ENCODE data around the gene CPB2. TPM values are rescaled to one million over a fixed set of nuclear protein-coding genes. Genes with fewer than 3 reads are reported as not detected.

Gene CPB2
- total RNA-seq, 4 donors from 2014 or later = not detected

DNA sequence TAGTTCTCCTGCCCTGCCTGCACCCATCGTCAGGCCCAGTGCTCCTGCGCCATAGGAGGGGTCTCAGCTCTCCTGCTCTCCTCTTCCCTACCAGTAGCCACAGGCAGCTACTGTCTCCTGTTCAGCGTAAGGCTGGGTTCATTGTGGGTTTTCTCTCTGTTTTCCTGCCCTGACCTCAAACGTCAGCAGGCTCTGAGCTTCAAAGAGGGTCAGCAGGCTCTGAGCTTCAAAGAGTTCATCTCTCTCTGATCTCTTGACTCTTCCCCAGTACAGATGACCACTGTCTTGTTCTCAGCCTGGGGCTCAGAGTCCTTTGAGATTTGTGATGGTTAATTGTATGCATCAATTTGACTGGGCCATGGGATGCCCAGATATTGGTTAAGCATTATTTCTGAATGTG is 4.6 kb upstream of the CPB2 start:
- DNase-seq (ENCODE audit: low spot score) = no peak
- no peak for ATAC-seq (ENCODE audit: low FRiP score)
- TF ChIP-seq, protein P1, sequence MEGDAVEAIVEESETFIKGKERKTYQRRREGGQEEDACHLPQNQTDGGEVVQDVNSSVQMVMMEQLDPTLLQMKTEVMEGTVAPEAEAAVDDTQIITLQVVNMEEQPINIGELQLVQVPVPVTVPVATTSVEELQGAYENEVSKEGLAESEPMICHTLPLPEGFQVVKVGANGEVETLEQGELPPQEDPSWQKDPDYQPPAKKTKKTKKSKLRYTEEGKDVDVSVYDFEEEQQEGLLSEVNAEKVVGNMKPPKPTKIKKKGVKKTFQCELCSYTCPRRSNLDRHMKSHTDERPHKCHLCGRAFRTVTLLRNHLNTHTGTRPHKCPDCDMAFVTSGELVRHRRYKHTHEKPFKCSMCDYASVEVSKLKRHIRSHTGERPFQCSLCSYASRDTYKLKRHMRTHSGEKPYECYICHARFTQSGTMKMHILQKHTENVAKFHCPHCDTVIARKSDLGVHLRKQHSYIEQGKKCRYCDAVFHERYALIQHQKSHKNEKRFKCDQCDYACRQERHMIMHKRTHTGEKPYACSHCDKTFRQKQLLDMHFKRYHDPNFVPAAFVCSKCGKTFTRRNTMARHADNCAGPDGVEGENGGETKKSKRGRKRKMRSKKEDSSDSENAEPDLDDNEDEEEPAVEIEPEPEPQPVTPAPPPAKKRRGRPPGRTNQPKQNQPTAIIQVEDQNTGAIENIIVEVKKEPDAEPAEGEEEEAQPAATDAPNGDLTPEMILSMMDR (IDR thresholded peaks at IDR 0.05) = no peak

DNA sequence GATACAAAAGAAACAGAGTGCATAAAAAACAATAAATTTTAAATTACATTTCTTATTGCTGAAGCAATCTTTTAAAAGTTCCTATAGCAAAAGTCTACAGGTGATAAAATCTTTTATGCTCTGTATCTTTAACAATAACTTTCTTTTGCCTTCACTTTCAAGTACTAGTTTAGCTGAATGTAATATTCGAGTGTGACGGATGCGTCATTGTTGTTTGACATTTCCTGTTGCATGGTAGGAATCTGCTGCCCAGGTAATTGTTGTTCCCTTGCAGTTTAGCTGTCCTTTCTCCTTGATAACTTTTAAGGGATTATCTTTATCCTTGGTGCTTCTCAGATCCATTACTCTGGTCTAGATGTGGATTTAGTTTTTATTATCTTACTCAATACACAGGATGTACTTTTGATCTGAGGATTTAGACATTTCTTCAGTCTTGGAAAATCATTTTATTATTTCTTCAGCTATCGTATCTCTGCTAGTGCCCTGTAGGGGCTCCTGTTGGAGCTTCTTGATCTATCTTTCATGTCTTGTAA is 2.1 kb upstream of the CPB2 start:
- TF ChIP-seq, protein P1 (IDR thresholded peaks at IDR 0.05) = no peak

DNA sequence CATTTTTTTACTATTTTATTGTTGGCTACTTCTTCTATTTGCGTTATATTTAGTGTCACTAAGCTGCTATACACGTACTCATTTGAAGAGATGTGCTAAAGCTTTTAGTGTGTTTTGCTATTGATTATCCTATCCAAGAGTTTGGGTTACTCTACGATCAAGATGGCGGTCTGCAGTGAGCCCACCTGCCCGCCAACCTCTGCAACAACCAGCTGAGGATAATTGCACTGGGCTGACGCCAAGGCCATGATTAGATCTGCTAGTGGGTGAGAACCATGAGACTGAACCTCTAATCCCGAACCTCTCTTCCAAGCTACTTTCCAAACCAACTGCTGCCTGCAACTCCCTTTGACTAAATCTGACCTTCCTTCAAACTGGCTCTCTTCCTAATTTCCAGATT is 1.8 kb downstream of the CPB2 start:
- DNase-seq (ENCODE audit: low spot score) (no peak), ATAC-seq (ENCODE audit: low FRiP score) (no peak)
- TF ChIP-seq, protein P1 (IDR thresholded peaks at IDR 0.05) = no peak

More for the DNA sequence above, 2.1 kb upstream of the CPB2 start:
- no peak for DNase-seq (ENCODE audit: low spot score)
- no peak for ATAC-seq (ENCODE audit: low FRiP score)

DNA sequence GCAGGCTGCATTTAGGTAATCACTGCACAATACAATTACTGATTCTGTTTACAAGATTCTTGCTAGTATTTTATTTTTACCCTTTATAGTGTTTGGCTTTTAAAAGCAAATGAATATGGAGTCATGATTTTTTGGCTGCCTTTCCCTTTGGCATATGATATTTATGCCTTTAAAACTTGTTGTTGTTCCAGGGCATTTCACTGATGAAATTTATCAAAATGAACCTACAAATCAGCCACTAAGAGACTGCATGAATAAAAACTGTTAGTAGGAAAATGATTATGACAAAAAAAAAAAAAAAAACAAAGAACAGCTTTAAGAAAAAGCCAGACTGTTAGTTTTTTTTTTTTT is 2.6 kb downstream of the CPB2 start:
- DNase-seq (ENCODE audit: low spot score) (no peak), ATAC-seq (ENCODE audit: low FRiP score) (no peak)
- TF ChIP-seq, protein P1 (IDR thresholded peaks at IDR 0.05) = no peak

DNA sequence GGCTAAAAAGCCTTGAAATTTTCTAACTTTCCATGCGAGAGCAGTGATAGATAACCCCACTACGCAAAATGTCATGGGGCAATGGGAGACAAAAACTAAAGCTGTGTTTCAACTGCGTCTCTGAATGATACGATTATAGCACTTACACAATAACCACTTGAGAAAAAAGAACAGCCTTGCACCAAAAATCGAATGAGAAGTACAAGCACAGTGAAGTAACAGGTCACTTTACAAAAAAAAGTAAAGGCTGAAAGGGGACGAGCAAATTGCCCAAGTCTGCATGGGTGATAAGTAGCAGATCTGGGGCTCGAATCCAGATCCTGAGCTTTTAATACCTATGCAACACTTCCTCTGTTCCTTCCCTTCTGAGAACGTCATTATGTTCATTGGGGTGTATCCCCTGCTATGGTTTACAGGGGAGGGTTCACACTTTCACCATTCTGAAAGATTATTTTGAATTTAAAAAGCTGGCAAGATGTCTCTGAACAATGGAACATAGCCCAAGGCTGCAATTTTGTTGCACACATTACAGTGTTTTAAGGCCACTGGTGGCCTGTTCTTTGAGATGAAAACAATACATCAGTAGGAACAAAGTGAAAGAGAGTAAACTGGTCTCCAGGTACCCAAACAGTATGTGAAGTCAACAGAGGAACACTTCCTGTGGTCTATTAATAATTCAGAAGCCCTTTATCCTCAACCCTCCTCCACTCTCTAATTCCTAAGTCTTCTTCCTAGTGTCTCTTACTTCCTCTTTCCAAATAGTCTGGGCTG is 3.2 kb downstream of the CPB2 start:
- TF ChIP-seq, protein P1 (IDR thresholded peaks at IDR 0.05) = no peak
- ATAC-seq (ENCODE audit: low FRiP score) = no peak

DNA sequence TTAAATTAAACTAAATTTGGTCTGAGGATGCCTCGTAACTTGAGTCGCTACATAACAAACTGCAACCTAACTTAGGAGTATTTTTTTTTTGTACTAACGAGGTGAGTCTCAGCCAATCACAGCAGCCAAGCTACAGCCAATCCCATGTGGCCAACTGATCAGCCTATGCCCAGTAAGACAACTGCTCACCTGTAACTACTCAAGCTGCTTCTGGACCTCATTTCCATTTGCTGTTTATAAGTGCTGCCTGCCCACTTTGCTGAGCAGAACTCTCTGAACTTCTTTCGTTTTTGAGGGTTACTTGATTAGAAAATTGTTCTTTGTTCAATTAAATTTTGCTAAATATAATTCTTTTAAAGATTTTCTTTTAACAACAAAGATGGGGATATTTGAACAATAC is 3.8 kb downstream of the CPB2 start:
- TF ChIP-seq, protein P1 (IDR thresholded peaks at IDR 0.05) = no peak
- DNase-seq (ENCODE audit: low spot score) (no peak), ATAC-seq (ENCODE audit: low FRiP score) (no peak)

More for the DNA sequence above, 3.2 kb downstream of the CPB2 start:
- no peak for DNase-seq (ENCODE audit: low spot score)
